K562 (cell line): Measurements from ENCODE around the gene PLEKHG4B.

Experiments
- CTCF ChIP-seq, 3 experiments: IDR thresholded peaks in 2 of 3; conservative IDR thresholded peaks in 1 of 3; 2 replicates each; pipeline ENCODE4 v1.5.1; 2011 to 2012; ENCODE audit warnings: low read length in 3 of 3, mild to moderate bottlenecking in 3 of 3, control low read depth in 2 of 3, improper control_type of control experiment in 1 of 3, inconsistent platforms in 1 of 3, low read depth in 1 of 3, mixed read lengths in 1 of 3, moderate library complexity in 1 of 3; ENCODE audit not compliant: insufficient read depth in 2 of 3
- DNMT1 ChIP-seq: fragments of 450-650 bp; IDR thresholded peaks from 2 replicates; pipeline ENCODE4 v1.6.1; 2016; ENCODE audit warnings: antibody characterized with exemption, mild to moderate bottlenecking
- RBM39 ChIP-seq: fragments of 200-400 bp; formaldehyde crosslinking; optimal IDR thresholded peaks from 2 replicates; pipeline ENCODE3; 2018; ENCODE audit warnings: low read depth, low read length
- ZBED1 ChIP-seq: IDR thresholded peaks from 2 replicates; pipeline ENCODE4 v1.6.1; 2014
- ZKSCAN8 ChIP-seq: fragments of 200-800 bp; sonication (Bioruptor generic); IDR thresholded peaks from 2 replicates; pipeline ENCODE4 v1.6.1; 2016; ENCODE audit warnings: missing genetic modification characterization, missing compliant biosample characterization
- TF ChIP-seq, protein P1 (sequence below): sonication (generic); formaldehyde crosslinking; IDR thresholded peaks from 2 replicates; pipeline ENCODE4 v1.5.0; 2020; ENCODE audit warnings: missing genetic modification reagents

DNA sequence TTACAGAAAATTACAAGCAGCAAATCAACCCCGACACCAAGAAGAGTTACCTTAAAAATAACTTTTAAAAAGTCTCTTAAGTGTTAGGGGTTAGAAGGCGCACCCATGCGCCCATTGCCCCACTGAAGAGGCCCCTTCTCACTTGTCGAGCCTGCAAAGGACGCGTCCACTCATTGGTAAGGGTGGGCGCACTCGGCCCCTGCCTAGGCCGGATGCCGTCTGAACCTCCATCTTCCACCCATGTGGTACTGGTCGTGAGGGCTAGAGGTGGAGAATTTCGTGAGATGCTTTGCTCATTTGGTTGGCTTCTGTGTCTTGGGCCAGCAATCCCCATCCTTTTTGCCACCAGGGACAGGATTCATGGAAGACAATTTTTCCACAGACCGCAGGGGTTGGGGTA is 71.9 kb downstream of the PLEKHG4B start:
- TF ChIP-seq RBM39 (no peak), ZKSCAN8 (no peak), DNMT1 (no peak), ZBED1 (no peak), CTCF (IDR thresholded peaks at IDR 0.05 in 2 of 3, conservative IDR thresholded peaks at IDR 0.05 in 1 of 3; ENCODE audit: insufficient read depth in 2 of 3, low read depth in 1 of 3, low read length in 3 of 3) (no peak)
- TF ChIP-seq, protein P1, sequence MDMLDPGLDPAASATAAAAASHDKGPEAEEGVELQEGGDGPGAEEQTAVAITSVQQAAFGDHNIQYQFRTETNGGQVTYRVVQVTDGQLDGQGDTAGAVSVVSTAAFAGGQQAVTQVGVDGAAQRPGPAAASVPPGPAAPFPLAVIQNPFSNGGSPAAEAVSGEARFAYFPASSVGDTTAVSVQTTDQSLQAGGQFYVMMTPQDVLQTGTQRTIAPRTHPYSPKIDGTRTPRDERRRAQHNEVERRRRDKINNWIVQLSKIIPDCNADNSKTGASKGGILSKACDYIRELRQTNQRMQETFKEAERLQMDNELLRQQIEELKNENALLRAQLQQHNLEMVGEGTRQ (CRISPR knock-in tag), result no peak
